Trophoblast cell (in vitro differentiated cells and primary cell): ENCODE measurements around the gene SPG21.

Source experiments
- DNase-seq, 2 donors: peaks; one replicate each; pipeline ENCODE4 v3.0.0-alpha.2; 2016
- H2AFZ ChIP-seq: 2 replicates; pipeline ENCODE4 v1.6.1; 2013; ENCODE audit warnings: low read length, moderate library complexity, mild to moderate bottlenecking; ENCODE audit not compliant: insufficient read depth, poor library complexity
- H2AK5ac ChIP-seq: 2 replicates; pipeline ENCODE4 v1.6.1; 2013; ENCODE audit warnings: mild to moderate bottlenecking, low read length
- H2BK120ac ChIP-seq: 2 replicates; pipeline ENCODE4 v1.6.1; 2013; ENCODE audit warnings: low read length, mild to moderate bottlenecking, moderate library complexity; ENCODE audit not compliant: insufficient read depth, poor library complexity
- H2BK12ac ChIP-seq: 2 replicates; pipeline ENCODE4 v1.6.1; 2013; ENCODE audit warnings: mild to moderate bottlenecking, low read length, moderate library complexity
- H2BK5ac ChIP-seq: 2 replicates; pipeline ENCODE4 v1.6.1; 2013; ENCODE audit warnings: low read length, low read depth, moderate library complexity, mild to moderate bottlenecking; ENCODE audit not compliant: poor library complexity
- H3K14ac ChIP-seq: 2 replicates; pipeline ENCODE4 v1.6.1; 2013; ENCODE audit warnings: mild to moderate bottlenecking, low read length
- H3K18ac ChIP-seq: 2 replicates; pipeline ENCODE4 v1.6.1; 2013; ENCODE audit warnings: mild to moderate bottlenecking, low read length
- H3K23ac ChIP-seq: 2 replicates; pipeline ENCODE4 v1.6.1; 2013; ENCODE audit warnings: low read length
- H3K27ac ChIP-seq: 2 replicates; pipeline ENCODE4 v1.5.1; 2013; ENCODE audit warnings: low read depth, mild to moderate bottlenecking, inconsistent platforms, low read length, moderate library complexity
- H3K27me3 ChIP-seq: 2 replicates; pipeline ENCODE4 v1.6.1; 2013; ENCODE audit warnings: inconsistent platforms, mild to moderate bottlenecking, low read length, moderate library complexity; ENCODE audit not compliant: insufficient read depth
- H3K36me3 ChIP-seq, 2 experiments: 1 replicate in 1 of 2; 2 replicates in 1 of 2; pipeline ENCODE4 v1.6.1; 2013; ENCODE audit warnings: low read length in 2 of 2, mild to moderate bottlenecking in 2 of 2, moderate library complexity in 1 of 2; ENCODE audit not compliant: insufficient read depth in 2 of 2, control insufficient read depth in 1 of 2
- H3K4ac ChIP-seq: 2 replicates; pipeline ENCODE4 v1.6.1; 2013; ENCODE audit warnings: low read depth, mild to moderate bottlenecking, low read length, moderate library complexity
- H3K4me1 ChIP-seq, 2 experiments: 1 replicate in 1 of 2; 2 replicates in 1 of 2; pipeline ENCODE4 v1.6.1; 2013; ENCODE audit warnings: low read length in 2 of 2, mild to moderate bottlenecking in 2 of 2, moderate library complexity in 1 of 2; ENCODE audit not compliant: insufficient read depth in 2 of 2, control insufficient read depth in 1 of 2
- H3K4me2 ChIP-seq: 2 replicates; pipeline ENCODE4 v1.6.1; 2013; ENCODE audit warnings: inconsistent platforms, mild to moderate bottlenecking, low read length, moderate library complexity
- H3K4me3 ChIP-seq: 2 replicates; pipeline ENCODE4 v1.5.1; 2013; ENCODE audit warnings: mild to moderate bottlenecking, low read depth, low read length, inconsistent platforms
- H3K79me1 ChIP-seq: one replicate; pipeline ENCODE4 v1.6.1; 2013; ENCODE audit warnings: low read length
- H3K79me2 ChIP-seq: 2 replicates; pipeline ENCODE4 v1.6.1; 2013; ENCODE audit warnings: low read length, mild to moderate bottlenecking; ENCODE audit not compliant: control insufficient read depth, insufficient read depth, poor library complexity
- H3K9ac ChIP-seq: 2 replicates; pipeline ENCODE4 v1.6.1; 2013; ENCODE audit warnings: mild to moderate bottlenecking, low read length
- H3K9me3 ChIP-seq: 2 replicates; pipeline ENCODE4 v1.6.1; 2013; ENCODE audit warnings: low read depth, mild to moderate bottlenecking, control low read depth, inconsistent platforms, low read length; ENCODE audit not compliant: insufficient read depth
- H4K12ac ChIP-seq: 2 replicates; pipeline ENCODE4 v1.6.1; 2013; ENCODE audit warnings: low read depth, mild to moderate bottlenecking, low read length, moderate library complexity
- H4K8ac ChIP-seq: 2 replicates; pipeline ENCODE4 v1.6.1; 2013; ENCODE audit warnings: low read depth, mild to moderate bottlenecking, low read length, moderate library complexity
- H4K91ac ChIP-seq: one replicate; pipeline ENCODE4 v1.6.1; 2013; ENCODE audit warnings: low read depth, mild to moderate bottlenecking, low read length, moderate library complexity
- WGBS: extraction: QIAGEN DNeasy Blood & Tissue Kit; methylation state at CpG from one replicate; pipeline ENCODE4 v1.1.7; 2013; ENCODE audit warnings: missing lambda C conversion rate; ENCODE audit not compliant: insufficient read length, insufficient coverage; ENCODE audit errors: extremely low coverage; 5-methylcytosine and 5-hydroxymethylcytosine counted together

Gene SPG21

DNA sequence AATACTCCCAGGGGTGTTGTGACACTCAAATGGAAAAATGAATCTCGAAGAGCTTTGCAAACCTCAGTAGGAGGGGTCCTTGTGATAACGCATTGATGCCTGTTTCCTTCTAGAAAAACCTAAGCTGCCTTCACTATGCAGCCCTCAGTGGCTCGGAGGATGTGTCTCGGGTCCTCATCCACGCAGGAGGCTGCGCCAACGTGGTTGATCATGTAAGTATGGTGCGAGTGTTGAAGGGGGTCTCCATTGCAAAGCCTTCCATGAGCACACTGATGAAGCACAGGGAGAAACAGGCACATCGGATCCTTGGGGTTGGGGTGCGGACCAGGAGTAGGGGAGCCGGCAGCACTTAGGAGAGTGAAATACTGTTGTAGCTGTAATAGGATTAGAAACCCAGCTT is 55.7 kb downstream of the SPG21 start:
- H4K8ac ChIP-seq: no peak overlapping the region
- H3K9ac ChIP-seq: no peak overlapping the region
- H3K23ac ChIP-seq: no peak overlapping the region
- no peak overlapping the region for H4K91ac ChIP-seq
- H3K4me2 ChIP-seq: no peak overlapping the region
- H3K9me3 ChIP-seq: peaks cover 5% of the 10 kb centered on the region
- no CpG with 5 or more reads among the region's 11 CpGs for WGBS
- H3K79me2 ChIP-seq: no peaks in the 10 kb centered on the region
- H2BK5ac ChIP-seq: no peak overlapping the region
- no peak overlapping the region for H3K14ac ChIP-seq
- no peak overlapping the region for H4K12ac ChIP-seq
- H3K18ac ChIP-seq: no peak overlapping the region
- no peak for DNase-seq
- no peak overlapping the region for H2AFZ ChIP-seq
- no peak overlapping the region for H2BK12ac ChIP-seq
- no peak overlapping the region for H2AK5ac ChIP-seq
- no peak overlapping the region for H3K27ac ChIP-seq
- H3K36me3 ChIP-seq: no peaks in the 10 kb centered on the region
- no peak overlapping the region for H2BK120ac ChIP-seq
- H3K79me1 ChIP-seq: no peaks in the 10 kb centered on the region
- H3K4me1 ChIP-seq: peaks cover 0 to 4% of the 10 kb centered on the region in 2 experiments
- H3K27me3 ChIP-seq: no peaks in the 10 kb centered on the region
- H3K4me3 ChIP-seq: no peak overlapping the region
- H3K4ac ChIP-seq: no peak overlapping the region

DNA sequence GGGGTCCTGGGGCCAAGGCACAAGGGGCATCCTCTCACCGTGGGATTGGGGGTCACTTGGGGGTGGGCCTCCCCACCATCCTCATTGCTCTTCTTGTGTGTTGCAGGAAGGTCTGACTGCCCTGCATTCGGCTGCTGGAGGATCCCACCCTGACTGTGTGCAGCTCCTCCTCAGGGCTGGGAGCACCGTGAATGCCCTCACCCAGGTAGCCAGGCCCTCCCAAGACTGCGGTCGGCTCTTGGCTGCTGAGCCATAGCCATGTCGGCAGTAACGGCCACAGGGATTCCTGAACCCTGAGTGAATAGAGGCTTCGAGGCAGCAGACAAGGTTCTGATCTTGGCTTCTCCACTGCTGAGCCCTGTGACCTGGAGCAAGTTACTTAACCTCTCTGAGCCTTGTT is 58.3 kb downstream of the SPG21 start:
- H3K4me2 ChIP-seq: no peak overlapping the region
- no peak overlapping the region for H2AK5ac ChIP-seq
- H2BK12ac ChIP-seq: no peak overlapping the region
- H3K23ac ChIP-seq: no peak overlapping the region
- no peaks in the 10 kb centered on the region for H3K79me2 ChIP-seq
- no CpG with 5 or more reads among the region's 8 CpGs for WGBS
- no peak overlapping the region for H2BK5ac ChIP-seq
- H3K27ac ChIP-seq: no peak overlapping the region
- H4K8ac ChIP-seq: no peak overlapping the region
- H2BK120ac ChIP-seq: no peak overlapping the region
- no peak overlapping the region for H3K18ac ChIP-seq
- no peak overlapping the region for H3K4ac ChIP-seq
- no peaks in the 10 kb centered on the region for H3K36me3 ChIP-seq
- H3K4me3 ChIP-seq: peak overlapping the region; percentile 14
- no peaks in the 10 kb centered on the region for H3K27me3 ChIP-seq
- no peak overlapping the region for H3K14ac ChIP-seq
- H4K12ac ChIP-seq: no peak overlapping the region
- no peak overlapping the region for H3K9ac ChIP-seq
- no peak overlapping the region for H4K91ac ChIP-seq
- H3K4me1 ChIP-seq: peaks cover 0 to 4% of the 10 kb centered on the region in 2 experiments
- DNase-seq: no peak
- H2AFZ ChIP-seq: no peak overlapping the region
- H3K79me1 ChIP-seq: no peaks in the 10 kb centered on the region
- H3K9me3 ChIP-seq: peaks cover 5% of the 10 kb centered on the region

DNA sequence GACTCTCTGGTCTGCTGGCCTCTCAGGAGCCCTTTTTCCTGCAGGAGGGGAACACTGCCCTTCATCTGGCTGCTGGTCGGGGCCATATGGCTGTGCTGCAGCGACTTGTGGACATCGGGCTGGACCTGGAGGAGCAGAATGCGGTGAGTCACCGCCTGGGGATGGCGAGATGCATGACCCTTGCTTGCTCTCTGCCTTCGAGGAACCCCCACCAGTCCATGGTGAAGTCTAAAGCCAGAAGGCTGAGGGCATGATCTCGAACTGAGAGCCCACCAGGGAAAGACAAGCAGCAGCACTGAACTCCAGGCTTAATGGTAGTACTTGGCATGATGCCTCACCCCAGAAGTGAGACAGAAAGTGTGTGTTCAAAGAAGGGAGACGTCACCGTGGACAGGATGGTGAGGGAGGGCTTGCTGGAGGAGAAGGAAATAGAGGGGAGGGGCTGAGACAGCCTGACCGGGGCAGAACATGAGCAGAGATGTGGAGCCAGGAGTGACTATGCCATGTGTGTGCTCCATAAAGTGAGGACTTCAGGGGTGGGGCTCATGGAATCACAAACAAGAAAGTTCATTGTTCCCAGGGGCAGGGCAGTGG is 58.8 kb downstream of the SPG21 start:
- Histone ChIP-seq H3K79me1 (no peaks in the 10 kb centered on the region), H3K23ac (no peak overlapping the region), H3K27ac (no peak overlapping the region), H3K9ac (no peak overlapping the region), H3K4me3 (peak overlapping the region; percentile 14), H2AFZ (no peak overlapping the region), H2BK120ac (no peak overlapping the region), H4K91ac (no peak overlapping the region), H4K12ac (no peak overlapping the region), H2BK5ac (no peak overlapping the region), H3K79me2 (no peaks in the 10 kb centered on the region), H4K8ac (no peak overlapping the region), H3K9me3 (peaks cover 5% of the 10 kb centered on the region), H3K36me3 (no peaks in the 10 kb centered on the region), H3K4ac (no peak overlapping the region), H2AK5ac (no peak overlapping the region), H3K4me1 (peaks cover 0 to 4% of the 10 kb centered on the region in 2 experiments), H2BK12ac (no peak overlapping the region), H3K14ac (no peak overlapping the region), H3K18ac (no peak overlapping the region), H3K4me2 (no peak overlapping the region), H3K27me3 (no peaks in the 10 kb centered on the region)
- no CpG with 5 or more reads among the region's 11 CpGs for WGBS
- DNase-seq: no peak

DNA sequence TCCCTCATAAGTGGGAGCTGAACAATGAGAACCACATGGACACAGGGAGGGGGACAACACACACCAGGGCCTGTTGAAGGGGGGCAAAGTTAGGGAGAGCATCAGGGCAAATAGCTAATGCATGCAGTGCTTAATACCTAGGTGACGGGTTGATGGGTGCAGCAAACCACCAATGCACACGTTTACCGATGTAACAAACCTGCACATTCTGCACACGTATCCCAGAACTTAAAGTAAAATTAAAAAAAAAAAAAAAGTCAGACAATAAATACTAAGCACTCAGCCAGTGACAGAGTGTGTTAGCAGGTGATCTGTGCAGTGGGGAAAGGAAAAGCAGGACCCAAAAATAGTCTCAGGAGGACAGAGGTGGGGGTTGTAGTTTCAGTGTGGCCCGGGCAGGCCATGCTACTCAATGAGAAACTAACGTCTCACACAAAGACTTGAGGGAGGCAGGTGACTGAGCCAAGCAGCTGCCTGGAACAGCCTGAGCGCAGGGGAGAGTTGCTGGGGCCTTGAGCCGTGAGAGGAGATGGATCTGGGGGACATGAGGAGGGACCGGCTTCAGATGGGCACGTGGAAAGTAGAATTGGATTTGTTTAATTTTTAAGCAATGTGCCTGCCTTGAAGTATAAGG is 59.6 kb downstream of the SPG21 start:
- H2AFZ ChIP-seq: no peak overlapping the region
- no peak overlapping the region for H4K12ac ChIP-seq
- H3K18ac ChIP-seq: no peak overlapping the region
- no peaks in the 10 kb centered on the region for H3K36me3 ChIP-seq
- no peak overlapping the region for H3K14ac ChIP-seq
- H3K79me1 ChIP-seq: no peaks in the 10 kb centered on the region
- H3K9ac ChIP-seq: no peak overlapping the region
- H2BK5ac ChIP-seq: no peak overlapping the region
- H3K4ac ChIP-seq: no peak overlapping the region
- H3K4me2 ChIP-seq: no peak overlapping the region
- H3K9me3 ChIP-seq: peaks cover 5% of the 10 kb centered on the region
- no peak for DNase-seq
- WGBS: no CpG with 5 or more reads among the region's 10 CpGs
- H3K79me2 ChIP-seq: no peaks in the 10 kb centered on the region
- no peak overlapping the region for H4K8ac ChIP-seq
- no peak overlapping the region for H3K23ac ChIP-seq
- peaks cover 0 to 4% of the 10 kb centered on the region in 2 experiments for H3K4me1 ChIP-seq
- H2BK120ac ChIP-seq: no peak overlapping the region
- H2AK5ac ChIP-seq: no peak overlapping the region
- H4K91ac ChIP-seq: no peak overlapping the region
- H3K4me3 ChIP-seq: no peak overlapping the region
- no peak overlapping the region for H3K27ac ChIP-seq
- no peaks in the 10 kb centered on the region for H3K27me3 ChIP-seq
- H2BK12ac ChIP-seq: no peak overlapping the region
